ENCODE results near the gene CPA4.

- TF ChIP-seq POLR2A (IDR thresholded peaks at IDR 0.05; ENCODE audit: low read depth, low read length): no peak
- no peak for TF ChIP-seq TAF1 (IDR thresholded peaks at IDR 0.05; ENCODE audit: borderline replicate concordance, low read depth, low read length)
- no peak for TF ChIP-seq POLR2AphosphoS5 (IDR thresholded peaks at IDR 0.05; ENCODE audit: low read depth, low read length)
Observed at GRCh38 chr7:130346177-130346905, 53.4 kb downstream of the CPA4 start.

Measured in GM12892 (cell line).